GM18519 (cell line): ENCODE results near the gene PPP1R3C.

Experiments used
- ATAC-seq: cut with Tn5 transposase; IDR thresholded peaks from one replicate; pipeline ENCODE4 v1.9.1; 2021; ENCODE audit warnings: mild to moderate bottlenecking, moderate library complexity; ENCODE audit not compliant: unreplicated experiment, low FRiP score

The PPP1R3C gene

GRCh38 chr10:91632671-91633550 is at the start of gene PPP1R3C:
PPP1R3C (minus strand) TSS chr10:91633071; CDS start chr10:91632969, 102 bp downstream.
- no peak for ATAC-seq

- ATAC-seq: no peak
These were observed 48.7 kb upstream of the PPP1R3C start for GRCh38 chr10:91681361-91682276.

GRCh38 chr10:91680487-91680886 is 47.6 kb upstream of the PPP1R3C start:
- ATAC-seq: no peak

GRCh38 chr10:91679296-91679695 is 46.4 kb upstream of the PPP1R3C start:
- ATAC-seq: no peak

GRCh38 chr10:91677911-91678310 is 45.0 kb upstream of the PPP1R3C start:
- no peak for ATAC-seq

GRCh38 chr10:91672021-91672608 is 39.2 kb upstream of the PPP1R3C start:
- ATAC-seq: no peak

- no peak for ATAC-seq
These were observed 36.0 kb upstream of the PPP1R3C start for GRCh38 chr10:91668913-91669312.

- ATAC-seq: no peak
These were observed 33.0 kb upstream of the PPP1R3C start for GRCh38 chr10:91665842-91666241.

- no peak for ATAC-seq
These were observed 31.6 kb upstream of the PPP1R3C start for GRCh38 chr10:91664426-91664825.

GRCh38 chr10:91662993-91663392 is 30.1 kb upstream of the PPP1R3C start:
- ATAC-seq: no peak

GRCh38 chr10:91653219-91653870 is 20.5 kb upstream of the PPP1R3C start:
- no peak for ATAC-seq

GRCh38 chr10:91652364-91652763 is 19.5 kb upstream of the PPP1R3C start:
- no peak for ATAC-seq

- no peak for ATAC-seq
These were observed 10.8 kb upstream of the PPP1R3C start for GRCh38 chr10:91643700-91644099.

- no peak for ATAC-seq
These were observed 10.2 kb upstream of the PPP1R3C start for GRCh38 chr10:91642831-91643692.

GRCh38 chr10:91636892-91637291 is 4.0 kb upstream of the PPP1R3C start:
- ATAC-seq: no peak

GRCh38 chr10:91635401-91636400 is 2.8 kb upstream of the PPP1R3C start:
- ATAC-seq: no peak

GRCh38 chr10:91634898-91635297 is 2.0 kb upstream of the PPP1R3C start:
- no peak for ATAC-seq

GRCh38 chr10:91634246-91634645 is 1.4 kb upstream of the PPP1R3C start:
- ATAC-seq: no peak
